Stimulated activated CD4-positive, alpha-beta T cell treated with anti-CD3 and anti-CD28 coated beads, Interleukin-4, amount 100 ng/mL, for 4 hours (primary cell): ENCODE measurements around the gene ZIM2.

ENCODE experiments used
- DNase-seq, 2 experiments: peaks; one replicate each; pipeline ENCODE4 v3.0.0-alpha.2; 2020

The ZIM2 gene

DNA sequence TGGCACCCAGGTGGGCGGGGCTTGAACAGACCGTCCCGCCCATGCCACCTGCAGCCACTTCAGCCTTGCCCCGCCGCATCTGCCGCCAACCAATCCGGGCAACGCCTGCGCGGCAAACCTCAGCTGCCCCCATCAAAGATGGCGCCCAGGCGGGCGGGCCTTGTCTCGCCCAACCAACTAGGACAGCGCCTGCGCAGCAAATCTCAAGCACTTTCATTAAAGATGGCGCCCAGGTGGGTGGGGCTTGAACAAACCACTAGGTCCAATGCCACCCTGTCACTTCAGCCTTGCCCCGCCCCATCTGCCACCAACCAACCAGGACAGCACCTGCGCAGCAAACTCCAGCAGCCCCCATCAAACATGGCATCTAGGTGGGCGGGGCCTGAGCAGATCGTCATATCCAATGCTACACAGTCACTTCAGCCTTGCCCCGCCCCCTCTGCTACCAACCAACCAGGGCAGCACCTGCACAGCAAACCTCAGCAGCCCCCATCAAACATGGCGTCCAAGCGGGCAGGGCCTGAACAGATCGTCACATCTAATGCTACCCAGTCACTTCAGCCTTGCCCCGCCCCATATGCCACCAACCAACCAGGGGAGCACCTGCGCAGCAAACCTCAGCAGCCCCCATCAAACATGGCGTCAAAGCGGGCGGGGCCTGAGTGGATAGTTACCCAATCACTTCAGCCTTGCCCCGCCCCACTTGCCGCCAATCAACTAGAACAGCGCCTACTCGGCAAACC lies 1.4 kb downstream of the ZIM2 start:
- no peak for DNase-seq

- no peak for DNase-seq
These were observed 2.3 kb downstream of the ZIM2 start for GRCh38 chr19:56838024-56838908.

GRCh38 chr19:56837492-56838023 lies 3.0 kb downstream of the ZIM2 start:
- DNase-seq = no peak

DNA sequence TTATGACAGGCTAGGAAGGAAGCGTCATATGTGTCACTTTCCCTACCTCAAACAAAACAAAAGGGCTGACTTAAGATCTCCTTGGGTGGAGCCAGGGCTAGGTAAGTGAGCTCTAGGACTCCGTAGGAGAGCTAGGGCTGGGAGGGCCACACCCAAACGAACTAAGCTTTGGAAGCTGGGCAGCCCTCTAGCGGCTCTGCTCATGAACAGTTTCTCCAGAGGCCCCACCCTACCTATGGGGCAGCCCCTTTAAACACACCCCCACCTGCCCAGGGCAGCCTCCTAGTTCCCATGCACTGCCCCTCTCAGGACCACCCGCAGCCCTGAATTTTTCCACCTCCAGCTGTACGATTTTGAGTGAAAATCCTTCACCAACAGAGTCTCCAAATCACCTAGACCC lies 3.5 kb downstream of the ZIM2 start:
- DNase-seq = no peak

- DNase-seq = no peak
These were observed 4.5 kb downstream of the ZIM2 start for GRCh38 chr19:56836059-56836458.

DNA sequence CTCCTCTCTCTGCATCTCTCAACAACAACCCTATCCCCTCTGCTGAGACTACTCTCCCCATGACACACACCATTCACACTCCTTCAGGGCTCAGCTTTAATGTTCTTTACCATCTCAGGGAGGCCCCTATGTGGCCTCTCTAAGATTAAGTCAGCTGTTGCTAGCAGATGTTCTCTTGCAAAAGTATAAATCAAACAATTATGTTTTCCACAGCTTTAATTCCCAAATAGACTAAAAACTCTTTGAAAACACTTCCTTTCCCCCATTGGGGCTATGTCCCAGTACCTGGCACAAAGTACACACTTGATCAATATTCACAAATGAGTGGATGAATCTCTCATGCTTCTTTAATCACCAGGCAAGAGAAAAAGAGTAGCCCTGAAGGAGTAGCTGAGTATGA lies 5.1 kb downstream of the ZIM2 start:
- no peak for DNase-seq

DNA sequence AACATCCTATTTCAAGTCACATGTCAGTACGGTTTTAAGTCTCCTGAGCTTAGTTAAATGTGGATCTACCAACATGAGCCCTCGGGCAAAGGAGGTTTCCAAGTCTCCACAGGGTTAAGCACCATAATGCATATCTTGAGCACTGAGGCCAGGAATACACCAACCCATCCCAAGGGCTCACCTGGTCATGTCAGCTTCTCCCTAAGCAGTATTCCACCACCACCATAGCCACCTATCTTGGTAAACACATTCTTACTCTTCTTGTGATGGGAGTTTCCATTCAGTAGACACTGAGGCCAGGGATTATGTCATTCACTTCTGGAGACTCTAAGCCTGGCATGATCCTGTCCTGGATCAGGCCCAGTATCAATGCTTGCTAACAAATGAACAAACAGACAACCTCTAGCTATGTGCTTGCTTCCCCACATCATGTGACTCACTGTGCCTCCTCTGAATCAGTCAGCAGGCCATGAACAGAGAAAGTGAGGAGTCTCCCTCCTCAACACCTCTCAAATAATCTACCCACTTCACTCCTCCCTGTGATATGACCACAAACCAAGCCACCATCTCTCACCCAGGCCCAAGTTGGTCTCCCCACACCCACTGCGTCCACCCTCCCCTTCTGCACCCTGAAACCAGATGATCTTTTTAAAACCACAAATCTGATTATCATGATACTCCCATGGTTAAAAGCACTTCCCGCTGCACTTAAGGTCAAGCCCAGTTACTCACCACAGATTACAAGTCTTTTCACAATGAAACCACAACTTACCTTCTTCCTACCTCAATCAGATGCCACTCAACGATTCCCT lies 5.8 kb downstream of the ZIM2 start:
- no peak for DNase-seq

DNA sequence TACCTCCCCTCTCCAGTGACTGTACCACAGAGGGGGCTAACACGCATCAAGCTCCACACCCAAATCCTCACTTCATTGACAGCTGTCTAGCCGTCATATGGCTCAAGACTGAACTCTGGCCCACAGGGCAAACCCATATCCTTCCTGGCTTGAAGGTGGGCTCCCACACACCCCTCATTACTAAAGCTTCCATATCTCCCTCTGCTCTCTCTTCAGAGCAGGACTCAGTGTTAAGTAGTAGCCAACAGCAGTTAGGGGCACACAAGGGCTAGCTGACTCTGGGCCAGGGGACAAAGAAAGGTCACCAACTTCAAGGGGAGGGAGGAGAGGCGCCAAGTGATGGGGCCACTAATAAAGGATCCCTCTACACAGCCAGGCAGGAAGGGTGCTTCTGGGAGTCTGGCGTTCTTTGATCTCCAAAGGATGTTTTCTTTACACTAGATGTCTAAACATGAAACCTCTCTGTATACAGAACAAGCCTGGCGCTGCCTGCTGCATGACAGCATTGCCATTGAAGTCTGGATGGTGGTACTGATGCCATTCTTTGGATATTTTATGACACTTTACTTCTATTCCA lies 8.1 kb downstream of the ZIM2 start:
- no peak for DNase-seq

GRCh38 chr19:56831255-56831654 lies 9.3 kb downstream of the ZIM2 start:
- no peak for DNase-seq

DNA sequence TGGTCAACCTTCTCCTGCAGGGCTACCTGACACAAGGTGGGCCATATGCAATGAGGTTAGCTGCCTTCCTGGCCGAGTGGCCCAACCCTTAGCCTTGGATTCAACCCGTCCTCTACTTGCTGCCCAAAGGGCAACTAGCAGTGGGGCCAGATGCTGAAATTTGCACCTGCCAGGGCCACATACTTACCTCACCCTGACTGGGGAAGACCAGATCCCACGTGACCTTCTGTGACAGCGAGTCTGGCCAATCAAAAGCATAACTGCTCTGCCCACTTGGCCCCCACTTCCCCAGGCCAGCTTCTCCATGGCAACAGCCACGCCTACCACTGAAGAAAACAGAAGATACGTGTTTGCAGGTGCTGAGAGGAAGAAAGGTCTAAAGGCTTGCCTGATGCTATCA lies 10.9 kb downstream of the ZIM2 start:
- no peak for DNase-seq

GRCh38 chr19:56827708-56828107 lies 12.8 kb downstream of the ZIM2 start:
- no peak for DNase-seq

DNA sequence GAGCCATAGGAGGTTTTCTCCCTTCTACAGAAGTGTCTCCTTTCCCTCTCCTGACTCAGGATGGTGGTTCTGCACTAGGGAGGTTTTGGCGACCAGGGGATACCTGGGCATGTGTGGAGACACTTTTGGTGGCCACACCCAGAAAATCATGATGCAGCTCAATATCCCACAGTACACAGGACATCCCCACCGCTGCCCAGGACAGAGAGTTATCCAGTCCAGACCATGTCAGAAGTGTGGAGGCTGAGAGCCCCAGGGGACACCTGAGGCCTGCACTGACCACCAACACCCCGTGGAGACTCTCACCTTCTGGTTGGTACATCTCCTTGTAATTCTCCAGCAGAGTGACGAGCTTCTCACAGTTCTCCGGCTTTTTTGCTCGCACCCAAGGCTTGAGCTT lies 16.6 kb downstream of the ZIM2 start:
- DNase-seq = no peak

DNA sequence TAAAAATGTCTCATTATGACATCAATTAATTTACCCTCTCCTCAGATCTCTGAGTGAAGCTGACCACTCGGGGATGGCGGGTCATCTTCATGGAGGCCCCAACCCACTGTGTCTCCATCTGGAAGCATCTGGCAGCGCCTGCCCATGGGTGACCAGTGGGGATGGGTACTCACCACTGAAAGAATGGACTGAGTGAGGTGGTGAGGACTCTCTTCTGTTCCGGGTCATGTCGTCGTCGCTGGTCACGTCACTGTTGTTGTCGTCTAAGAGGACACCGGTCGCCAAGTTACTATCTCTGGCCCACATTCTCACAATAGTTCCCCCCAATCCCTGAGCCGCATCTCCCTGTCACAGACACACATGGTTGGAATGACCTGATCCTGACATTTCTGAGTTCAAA lies 17.1 kb downstream of the ZIM2 start:
- no peak for DNase-seq

DNA sequence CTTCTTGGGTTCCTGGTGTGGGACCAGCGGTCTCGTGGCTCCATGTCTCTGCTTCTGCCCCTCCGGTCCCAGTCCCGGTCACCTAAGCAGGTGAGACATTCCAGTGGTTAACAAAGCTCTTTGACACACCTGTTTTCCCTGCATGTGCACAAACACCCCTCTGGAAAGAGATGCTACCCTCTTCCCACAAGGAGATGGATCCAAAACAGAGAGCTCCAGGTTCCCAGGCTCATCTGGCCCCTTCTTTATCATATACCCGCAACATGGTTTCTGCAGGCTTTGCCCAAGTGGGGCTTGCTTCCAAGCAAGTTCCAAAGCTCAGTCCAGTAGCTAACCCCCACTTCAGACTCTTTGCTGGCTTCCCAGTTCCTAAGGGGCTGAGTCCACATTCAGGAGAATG lies 17.8 kb downstream of the ZIM2 start:
- no peak for DNase-seq

DNA sequence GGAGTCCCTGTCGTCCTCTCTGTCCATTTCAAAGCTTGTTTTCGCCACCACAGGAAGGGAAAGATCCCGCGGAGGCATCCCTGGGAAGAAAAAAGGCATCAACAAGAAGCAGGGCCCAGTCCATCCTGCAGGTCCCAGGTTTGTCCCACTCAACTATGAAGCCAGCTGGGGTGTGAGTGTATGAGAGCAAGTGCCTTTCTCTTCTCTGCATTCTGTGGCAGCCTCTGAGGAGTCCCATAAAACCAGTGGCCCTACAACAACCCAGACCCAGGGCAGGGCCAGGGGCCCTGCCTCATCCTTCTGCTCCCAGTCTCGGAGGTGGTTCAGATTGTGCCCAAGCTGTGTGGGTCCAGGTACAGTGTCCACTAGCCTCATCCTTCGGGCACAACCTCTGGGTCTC lies 18.9 kb downstream of the ZIM2 start:
- DNase-seq = no peak

DNA sequence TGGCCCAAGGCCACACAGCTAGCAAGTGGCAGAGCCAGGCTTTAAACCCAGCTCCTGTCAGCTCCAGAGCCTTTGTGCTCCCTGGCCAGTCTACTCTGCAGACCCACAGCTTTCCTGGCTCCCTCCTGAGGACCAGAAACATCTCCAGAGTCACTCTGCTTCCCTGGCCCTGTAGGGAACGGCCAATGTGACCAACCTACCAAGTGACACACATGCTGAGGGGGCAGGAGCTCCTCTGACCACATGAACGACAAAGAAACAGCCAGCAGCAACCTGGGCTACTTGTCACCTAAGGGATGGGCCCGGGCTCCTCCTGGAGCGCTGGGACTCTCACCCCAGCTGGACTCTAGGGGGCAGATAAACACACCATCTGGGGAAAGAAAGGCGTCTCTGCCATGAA lies 19.3 kb downstream of the ZIM2 start:
- no peak for DNase-seq

GRCh38 chr19:56819166-56819565 lies 21.4 kb downstream of the ZIM2 start:
- no peak for DNase-seq

DNA sequence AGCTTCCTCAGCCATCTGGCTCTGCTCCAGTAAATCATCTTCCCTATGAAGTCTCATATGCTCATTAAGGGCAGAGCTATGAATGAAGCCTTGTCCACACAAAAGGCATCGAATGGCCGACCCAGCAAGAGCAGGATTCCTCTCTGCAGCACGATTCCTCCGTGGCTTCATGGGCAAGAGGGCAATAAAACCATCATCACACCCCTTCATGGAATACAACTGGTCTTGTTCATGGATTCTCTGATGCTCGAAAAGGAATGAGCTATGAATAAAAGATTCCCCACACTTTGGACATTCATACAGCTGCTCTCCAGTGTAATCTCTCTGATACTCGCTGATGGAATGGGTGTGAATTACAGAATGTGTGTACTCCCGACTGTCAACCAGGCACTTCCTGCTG lies 25.9 kb downstream of the ZIM2 start:
- DNase-seq = no peak

DNA sequence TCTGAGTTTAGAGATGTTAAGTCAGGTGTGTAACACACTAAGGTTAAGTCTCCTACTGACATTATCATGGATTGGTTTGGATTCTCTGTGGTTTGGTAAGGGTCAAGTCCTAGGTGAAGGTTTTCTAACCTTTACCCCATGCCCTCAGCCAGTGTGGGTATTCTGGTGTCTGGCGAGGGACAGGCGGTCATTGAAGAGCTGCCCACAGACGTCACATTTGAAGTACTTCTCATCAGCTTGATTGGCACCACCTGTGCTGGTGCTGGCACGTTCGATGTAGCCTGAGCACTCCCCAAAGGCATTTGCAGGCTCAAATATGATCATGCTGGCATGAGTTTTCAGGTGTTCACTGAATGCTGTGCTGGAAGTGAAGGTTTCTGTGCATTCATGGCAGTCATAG lies 27.0 kb downstream of the ZIM2 start:
- no peak for DNase-seq

GRCh38 chr19:56811480-56811879 lies 29.0 kb downstream of the ZIM2 start:
- no peak for DNase-seq

DNA sequence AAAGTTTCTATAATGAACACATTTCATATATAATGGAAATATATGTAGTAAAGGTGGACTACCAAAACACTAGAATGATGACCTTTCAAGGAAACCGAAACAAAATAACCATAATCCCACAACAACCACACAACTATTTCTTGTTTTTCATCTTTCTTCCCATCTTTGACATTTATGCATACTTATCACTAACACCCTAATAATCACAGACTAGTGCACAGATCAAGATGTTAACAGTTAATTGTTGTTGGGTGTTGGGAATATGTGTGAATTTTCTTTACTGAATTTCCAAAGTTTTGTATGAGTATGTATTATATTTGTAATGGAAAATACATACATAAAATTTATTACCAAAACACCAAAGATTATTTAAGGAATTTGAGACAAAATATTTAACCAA lies 30.3 kb downstream of the ZIM2 start:
- DNase-seq = no peak

- DNase-seq = no peak
These were observed 31.7 kb downstream of the ZIM2 start for GRCh38 chr19:56808717-56809392.
